MM.1S (cell line): ENCODE measurements around the gene KIF4B.

Source experiments
- DNase-seq: peaks from one replicate; pipeline ENCODE4 v3.0.0-alpha.2; 2015
- H2AFZ ChIP-seq: fragments of 300-600 bp; sonication (generic); 2 replicates; pipeline ENCODE4 v1.6.0; 2016; ENCODE audit warnings: antibody characterized with exemption, low read length
- H3F3A ChIP-seq: fragments of 300-600 bp; sonication (generic); 2 replicates; pipeline ENCODE4 v1.6.1; 2016; ENCODE audit warnings: mild to moderate bottlenecking, antibody characterized with exemption, low read length, moderate library complexity, mixed read lengths; ENCODE audit not compliant: insufficient read depth
- H3K27ac ChIP-seq: fragments of 300-600 bp; sonication (generic); 2 replicates; pipeline ENCODE4 v1.5.1; 2016; ENCODE audit warnings: mild to moderate bottlenecking, low read length
- H3K27me3 ChIP-seq: fragments of 300-600 bp; sonication (generic); replicated peaks from 2 replicates; pipeline ENCODE4 v1.6.0; 2016; ENCODE audit warnings: low read length; ENCODE audit not compliant: insufficient read depth
- H3K36me3 ChIP-seq: fragments of 300-600 bp; sonication (generic); replicated peaks from 2 replicates; pipeline ENCODE4 v1.6.1; 2016; ENCODE audit warnings: mild to moderate bottlenecking, low read length, mixed read lengths; ENCODE audit not compliant: insufficient read depth
- H3K4me1 ChIP-seq: fragments of 300-600 bp; sonication (generic); 2 replicates; pipeline ENCODE4 v1.6.1; 2016; ENCODE audit warnings: low read length, mixed read lengths
- H3K4me2 ChIP-seq: fragments of 300-600 bp; sonication (generic); 2 replicates; pipeline ENCODE4 v1.6.0; 2016; ENCODE audit warnings: low read depth, low read length
- H3K4me3 ChIP-seq: fragments of 300-600 bp; sonication (generic); 2 replicates; pipeline ENCODE4 v1.5.1; 2016; ENCODE audit warnings: low read length, mixed read lengths
- H3K79me2 ChIP-seq: fragments of 300-600 bp; sonication (generic); 2 replicates; pipeline ENCODE4 v1.6.1; 2016; ENCODE audit warnings: mixed run types, low read length, mixed read lengths
- H3K9ac ChIP-seq: fragments of 300-600 bp; sonication (generic); 2 replicates; pipeline ENCODE4 v1.6.1; 2016; ENCODE audit warnings: low read length, mixed read lengths
- H3K9me2 ChIP-seq: fragments of 300-600 bp; sonication (generic); replicated peaks from 2 replicates; pipeline ENCODE4 v1.6.1; 2016; ENCODE audit warnings: mild to moderate bottlenecking, low read length, mixed read lengths; ENCODE audit not compliant: insufficient read depth
- H3K9me3 ChIP-seq: fragments of 300-600 bp; sonication (generic); replicated peaks from 2 replicates; pipeline ENCODE4 v1.6.1; 2016; ENCODE audit warnings: mild to moderate bottlenecking, low read length, mixed read lengths; ENCODE audit not compliant: insufficient read depth
- H4K20me1 ChIP-seq: fragments of 300-600 bp; sonication (generic); 2 replicates; pipeline ENCODE4 v1.6.1; 2016; ENCODE audit warnings: mild to moderate bottlenecking, low read length, moderate library complexity, mixed read lengths; ENCODE audit not compliant: insufficient read depth
- EZH2 ChIP-seq: fragments of 300-600 bp; sonication (generic); optimal IDR thresholded peaks from 2 replicates; pipeline ENCODE3; 2017; ENCODE audit warnings: low read depth, mild to moderate bottlenecking, antibody characterized with exemption, low read length, mixed read lengths
- EZH2phosphoT487 ChIP-seq: fragments of 300-600 bp; sonication (generic); IDR thresholded peaks from 2 replicates; pipeline ENCODE4 v1.6.1; 2018; ENCODE audit warnings: antibody characterized with exemption, low read length
- TF ChIP-seq, protein P1 (sequence below): fragments of 300-600 bp; sonication (generic); IDR thresholded peaks from 2 replicates; pipeline ENCODE4 v1.5.1; 2016; ENCODE audit warnings: antibody characterized with exemption, low read length, mixed read lengths

The KIF4B gene

DNA sequence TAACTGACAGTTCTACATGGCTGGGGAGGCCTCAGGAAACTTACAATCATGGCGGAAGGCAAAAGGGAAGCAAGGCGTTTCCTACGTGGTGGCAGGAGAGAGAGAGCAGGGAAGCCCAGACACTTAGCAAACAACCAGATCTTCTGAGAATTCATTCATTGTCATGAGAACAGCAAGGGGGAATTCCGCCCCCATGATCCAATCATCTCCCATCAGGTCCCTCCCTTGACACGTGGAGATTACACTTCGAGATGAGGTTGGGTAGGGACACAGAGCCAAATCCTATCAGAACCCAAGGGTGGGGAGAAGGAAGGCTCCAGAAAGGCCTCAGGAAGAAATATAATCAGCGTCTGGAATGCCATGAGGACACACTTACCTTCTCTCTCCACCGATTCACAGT lies 34.3 kb downstream of the KIF4B start:
- Histone ChIP-seq H4K20me1 (no peaks in the 10 kb centered on the region), H3K27ac (no peak overlapping the region), H3K79me2 (no peaks in the 10 kb centered on the region), H3K4me2 (no peak overlapping the region), H2AFZ (no peak overlapping the region), H3K27me3 (no peaks in the 10 kb centered on the region), H3K4me1 (no peaks in the 10 kb centered on the region), H3K9me2 (no peaks in the 10 kb centered on the region), H3K9ac (no peak overlapping the region), H3K4me3 (no peak overlapping the region), H3K9me3 (no peaks in the 10 kb centered on the region), H3K36me3 (no peaks in the 10 kb centered on the region), H3F3A (no peaks in the 10 kb centered on the region)
- TF ChIP-seq, protein P1, sequence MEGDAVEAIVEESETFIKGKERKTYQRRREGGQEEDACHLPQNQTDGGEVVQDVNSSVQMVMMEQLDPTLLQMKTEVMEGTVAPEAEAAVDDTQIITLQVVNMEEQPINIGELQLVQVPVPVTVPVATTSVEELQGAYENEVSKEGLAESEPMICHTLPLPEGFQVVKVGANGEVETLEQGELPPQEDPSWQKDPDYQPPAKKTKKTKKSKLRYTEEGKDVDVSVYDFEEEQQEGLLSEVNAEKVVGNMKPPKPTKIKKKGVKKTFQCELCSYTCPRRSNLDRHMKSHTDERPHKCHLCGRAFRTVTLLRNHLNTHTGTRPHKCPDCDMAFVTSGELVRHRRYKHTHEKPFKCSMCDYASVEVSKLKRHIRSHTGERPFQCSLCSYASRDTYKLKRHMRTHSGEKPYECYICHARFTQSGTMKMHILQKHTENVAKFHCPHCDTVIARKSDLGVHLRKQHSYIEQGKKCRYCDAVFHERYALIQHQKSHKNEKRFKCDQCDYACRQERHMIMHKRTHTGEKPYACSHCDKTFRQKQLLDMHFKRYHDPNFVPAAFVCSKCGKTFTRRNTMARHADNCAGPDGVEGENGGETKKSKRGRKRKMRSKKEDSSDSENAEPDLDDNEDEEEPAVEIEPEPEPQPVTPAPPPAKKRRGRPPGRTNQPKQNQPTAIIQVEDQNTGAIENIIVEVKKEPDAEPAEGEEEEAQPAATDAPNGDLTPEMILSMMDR: no peak
- TF ChIP-seq EZH2 (no peak), EZH2phosphoT487 (no peak)
- no peak for DNase-seq

DNA sequence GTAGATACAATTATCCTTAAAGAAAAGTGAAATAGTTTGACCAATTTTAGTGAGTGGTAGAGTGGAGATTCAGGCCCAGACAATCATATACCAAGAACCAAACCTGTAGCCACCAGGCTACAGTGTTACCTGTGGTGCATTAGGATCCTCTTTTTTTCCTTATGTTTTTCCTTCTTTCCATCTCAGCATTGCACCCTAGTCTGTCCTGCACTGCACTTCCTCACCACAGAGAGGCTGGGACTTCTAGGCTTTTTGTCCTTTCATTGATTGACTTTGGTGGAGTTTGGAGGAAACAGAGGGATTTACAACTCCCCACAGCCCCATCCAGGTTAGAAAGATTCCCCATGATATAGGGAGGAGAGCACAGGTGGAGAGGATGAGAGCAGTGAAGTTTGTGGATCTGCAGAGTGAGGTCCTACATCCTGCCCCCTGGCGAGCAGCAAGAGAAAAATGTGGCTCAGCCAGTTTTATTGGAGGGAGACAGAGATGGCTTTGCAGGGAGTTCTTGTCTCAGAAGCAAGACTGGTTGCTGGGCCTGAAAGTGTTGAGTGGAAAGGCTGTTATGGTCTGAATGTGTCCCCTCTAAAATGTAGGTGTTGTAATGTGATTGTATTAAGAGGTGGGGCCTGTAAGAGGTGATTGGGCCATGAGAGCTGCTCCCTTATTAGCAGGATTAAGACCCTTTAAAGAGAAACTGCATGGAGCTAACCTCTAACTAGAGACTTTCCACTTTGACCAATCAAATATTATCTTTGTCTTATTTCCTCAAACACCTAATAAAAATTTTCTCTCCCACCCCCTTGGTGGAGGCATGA lies 36.2 kb downstream of the KIF4B start:
- no peaks in the 10 kb centered on the region for H3K4me1 ChIP-seq
- no peak for DNase-seq
- H3K27ac ChIP-seq: no peak overlapping the region
- H3K79me2 ChIP-seq: no peaks in the 10 kb centered on the region
- no peaks in the 10 kb centered on the region for H3K36me3 ChIP-seq
- no peak overlapping the region for H3K4me3 ChIP-seq
- no peak overlapping the region for H2AFZ ChIP-seq
- H4K20me1 ChIP-seq: no peaks in the 10 kb centered on the region
- no peaks in the 10 kb centered on the region for H3K9me3 ChIP-seq
- no peaks in the 10 kb centered on the region for H3K9me2 ChIP-seq
- no peak overlapping the region for H3K9ac ChIP-seq
- TF ChIP-seq, protein P1: 0 out of 2 replicates have a peak, but pooled peaks have one; percentile 17
- no peak for TF ChIP-seq EZH2
- H3K4me2 ChIP-seq: no peak overlapping the region
- no peaks in the 10 kb centered on the region for H3F3A ChIP-seq
- no peaks in the 10 kb centered on the region for H3K27me3 ChIP-seq

DNA sequence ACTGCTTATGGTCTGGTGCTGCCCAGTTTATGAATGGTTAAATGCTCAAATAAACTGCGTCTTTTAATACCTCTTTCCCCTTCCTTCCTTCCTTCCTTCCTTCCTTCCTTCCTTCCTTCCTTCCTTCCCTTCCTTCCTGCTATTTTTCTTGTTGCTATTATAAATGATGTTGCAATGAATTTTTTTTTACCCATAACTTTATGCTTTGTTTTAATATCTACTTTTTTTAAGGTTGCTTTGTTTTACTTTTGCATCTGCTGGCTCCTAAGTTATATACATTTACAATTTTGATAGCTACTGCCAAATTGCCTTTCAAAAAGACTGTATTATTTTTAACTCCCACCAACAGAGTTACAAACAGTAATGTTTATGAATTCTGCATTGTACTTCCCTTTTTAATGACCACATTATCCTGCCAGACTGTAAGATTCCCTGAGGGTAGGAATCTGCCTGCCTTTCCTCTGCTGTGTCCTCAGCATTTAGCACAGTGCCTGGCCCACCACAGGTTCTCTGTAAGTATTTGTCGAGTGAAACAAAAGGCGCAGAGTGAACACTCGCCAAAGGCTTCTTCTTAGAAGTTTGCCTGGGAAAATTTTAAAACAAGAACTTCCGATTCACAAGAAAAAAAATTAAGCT lies 36.9 kb downstream of the KIF4B start:
- H3K27ac ChIP-seq: no peak overlapping the region
- H3K79me2 ChIP-seq: no peaks in the 10 kb centered on the region
- no peaks in the 10 kb centered on the region for H3K4me1 ChIP-seq

More for the DNA sequence above, 36.9 kb downstream of the KIF4B start:
- TF ChIP-seq EZH2 (no peak), EZH2phosphoT487 (no peak)
- TF ChIP-seq, protein P1: no peak
- Histone ChIP-seq H3K9ac (no peak overlapping the region), H3K27me3 (no peaks in the 10 kb centered on the region), H2AFZ (no peak overlapping the region), H3K36me3 (no peaks in the 10 kb centered on the region), H3K4me3 (no peak overlapping the region), H3K9me3 (no peaks in the 10 kb centered on the region), H3K4me2 (no peak overlapping the region), H3F3A (no peaks in the 10 kb centered on the region), H3K9me2 (no peaks in the 10 kb centered on the region), H4K20me1 (no peaks in the 10 kb centered on the region)
- no peak for DNase-seq
